Lung (tissue), 12 donors: ENCODE data around the gene CMBL. TPM values are rescaled to one million over a fixed set of nuclear protein-coding genes. Genes with fewer than 3 reads are reported as not detected.
A peak's percentile ranks its signal among the peaks of the same experiment; 100 is the strongest.

Experiments used
- ATAC-seq: fragments of 200-7000 bp; cut with Tn5 transposase; one replicate; pipeline ENCODE4 v1.9.1; 2020; ENCODE audit warnings: moderate number of reproducible peaks; ENCODE audit not compliant: insufficient read depth, low FRiP score
- DNase-seq, 3 donors: peaks; one replicate each; pipeline ENCODE4 v3.0.0-alpha.2; 2013 to 2017
- H3K27ac ChIP-seq, 2 donors: one replicate each; pipeline ENCODE4 v1.5.1; 2013; ENCODE audit warnings: mild to moderate bottlenecking in 2 of 2, moderate library complexity in 2 of 2, control low read depth in 1 of 2, inconsistent platforms in 1 of 2, low read depth in 1 of 2, low read length in 1 of 2
- H3K27me3 ChIP-seq, 3 donors: one replicate each; pipeline ENCODE4 v1.5.1; 2013; ENCODE audit warnings: low read length in 2 of 3; ENCODE audit not compliant: control insufficient read depth in 3 of 3, insufficient read depth in 3 of 3
- H3K36me3 ChIP-seq, 4 donors: one replicate each; pipeline ENCODE4 v1.5.1; 2013; ENCODE audit warnings: low read length in 4 of 4, mild to moderate bottlenecking in 1 of 4, moderate library complexity in 1 of 4; ENCODE audit not compliant: control insufficient read depth in 4 of 4, insufficient read depth in 4 of 4
- H3K4me1 ChIP-seq, 5 donors: one replicate each; pipeline ENCODE4 v1.5.1; 2013; ENCODE audit warnings: low read length in 5 of 5, mild to moderate bottlenecking in 2 of 5, moderate library complexity in 1 of 5; ENCODE audit not compliant: control insufficient read depth in 5 of 5, insufficient read depth in 5 of 5
- H3K4me3 ChIP-seq: one replicate; pipeline ENCODE4 v1.5.1; 2013; ENCODE audit warnings: mild to moderate bottlenecking, control low read depth, moderate library complexity
- H3K9ac ChIP-seq, 2 donors: one replicate each; pipeline ENCODE4 v1.5.1; 2013; ENCODE audit warnings: low read length in 2 of 2, control low read depth in 1 of 2; ENCODE audit not compliant: insufficient read depth in 1 of 2
- H3K9me3 ChIP-seq, 4 donors: one replicate each; pipeline ENCODE4 v1.5.1; 2013; ENCODE audit warnings: low read length in 3 of 4, mild to moderate bottlenecking in 1 of 4, moderate library complexity in 1 of 4; ENCODE audit not compliant: control insufficient read depth in 4 of 4, insufficient read depth in 3 of 4
- WGBS, 2 donors: extraction: QIAGEN DNeasy Blood & Tissue Kit; methylation state at CpG; one replicate each; pipeline ENCODE4 v1.1.7; 2013; 5-methylcytosine and 5-hydroxymethylcytosine counted together
- polyA plus RNA-seq, 2 donors: library from polyadenylated mRNA; stranded (reverse); fragments of 200-250 nt; gene quantifications; one replicate each; pipeline ENCODE4 v1.2.1, GENCODE V29; 2013
- total RNA-seq, 2 donors: library from RNA; depleted of rRNA in 1 of 2; stranded (reverse); fragments of >200 nt in 1 of 2; gene quantifications; one replicate each; pipeline ENCODE4 v1.2.1, GENCODE V29; 2014 to 2021
- TF ChIP-seq, protein P1 (sequence below): IDR thresholded peaks from 2 replicates; pipeline ENCODE4 v1.5.1; 2012; ENCODE audit warnings: mild to moderate bottlenecking; ENCODE audit errors: control extremely low read depth, extremely low read depth
- donor health status: control.
- donor health status: control.
- donor health status: Bipolar disorder and iron deficiency.
- donor health status: healthy.
- donor health status: DM: yes; HTN: yes; CAD: no.

The CMBL gene
- total and polyA plus RNA-seq, 4 donors, result 8.1 to 15.9 (median 12.9) TPM

DNA sequence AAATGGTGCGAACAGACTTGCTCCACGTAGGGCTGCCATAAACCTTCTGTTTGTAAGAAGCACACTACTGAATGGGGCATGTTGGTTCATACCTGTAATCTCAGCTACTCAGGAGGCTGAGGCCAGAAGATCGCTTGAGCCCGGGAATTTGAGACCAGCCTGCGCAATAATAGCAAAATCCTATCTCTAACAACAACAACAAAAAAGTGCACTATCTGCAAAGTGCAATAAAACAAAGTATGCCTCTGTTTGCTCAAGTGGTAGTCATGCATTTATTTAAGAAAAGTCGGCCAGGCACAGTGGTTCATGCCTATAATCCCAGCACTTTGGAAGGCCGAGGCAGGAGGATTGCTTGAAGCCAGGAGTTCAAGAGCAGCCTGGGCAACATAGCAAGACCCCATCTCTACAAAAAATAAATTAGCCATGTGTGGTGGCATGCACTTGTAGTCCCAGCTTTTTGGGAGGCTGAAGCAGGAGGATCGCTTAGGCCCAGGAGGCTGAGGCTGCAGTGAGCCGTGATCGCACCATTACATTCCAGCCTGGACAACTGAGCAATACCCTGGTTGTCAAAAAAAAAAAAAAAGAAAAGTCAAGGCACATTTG, 63.3 kb downstream of the CMBL start:
- H3K4me3 ChIP-seq, result no peak overlapping the region
- WGBS, 2 donors, result 94 to 95% methylated on average over 10 of the region's 10 CpGs
- no peaks in the 10 kb centered on the region for H3K9me3 ChIP-seq
- no peak overlapping the region for H3K9ac ChIP-seq
- DNase-seq (no peak), ATAC-seq (no peak)
- peaks cover 0 to 10% (median 0%) of the 10 kb centered on the region in 5 donors for H3K4me1 ChIP-seq
- H3K27ac ChIP-seq, result no peak overlapping the region
- no peaks in the 10 kb centered on the region for H3K27me3 ChIP-seq
- TF ChIP-seq, protein P1, sequence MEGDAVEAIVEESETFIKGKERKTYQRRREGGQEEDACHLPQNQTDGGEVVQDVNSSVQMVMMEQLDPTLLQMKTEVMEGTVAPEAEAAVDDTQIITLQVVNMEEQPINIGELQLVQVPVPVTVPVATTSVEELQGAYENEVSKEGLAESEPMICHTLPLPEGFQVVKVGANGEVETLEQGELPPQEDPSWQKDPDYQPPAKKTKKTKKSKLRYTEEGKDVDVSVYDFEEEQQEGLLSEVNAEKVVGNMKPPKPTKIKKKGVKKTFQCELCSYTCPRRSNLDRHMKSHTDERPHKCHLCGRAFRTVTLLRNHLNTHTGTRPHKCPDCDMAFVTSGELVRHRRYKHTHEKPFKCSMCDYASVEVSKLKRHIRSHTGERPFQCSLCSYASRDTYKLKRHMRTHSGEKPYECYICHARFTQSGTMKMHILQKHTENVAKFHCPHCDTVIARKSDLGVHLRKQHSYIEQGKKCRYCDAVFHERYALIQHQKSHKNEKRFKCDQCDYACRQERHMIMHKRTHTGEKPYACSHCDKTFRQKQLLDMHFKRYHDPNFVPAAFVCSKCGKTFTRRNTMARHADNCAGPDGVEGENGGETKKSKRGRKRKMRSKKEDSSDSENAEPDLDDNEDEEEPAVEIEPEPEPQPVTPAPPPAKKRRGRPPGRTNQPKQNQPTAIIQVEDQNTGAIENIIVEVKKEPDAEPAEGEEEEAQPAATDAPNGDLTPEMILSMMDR, result no peak
- no peaks in the 10 kb centered on the region for H3K36me3 ChIP-seq

DNA sequence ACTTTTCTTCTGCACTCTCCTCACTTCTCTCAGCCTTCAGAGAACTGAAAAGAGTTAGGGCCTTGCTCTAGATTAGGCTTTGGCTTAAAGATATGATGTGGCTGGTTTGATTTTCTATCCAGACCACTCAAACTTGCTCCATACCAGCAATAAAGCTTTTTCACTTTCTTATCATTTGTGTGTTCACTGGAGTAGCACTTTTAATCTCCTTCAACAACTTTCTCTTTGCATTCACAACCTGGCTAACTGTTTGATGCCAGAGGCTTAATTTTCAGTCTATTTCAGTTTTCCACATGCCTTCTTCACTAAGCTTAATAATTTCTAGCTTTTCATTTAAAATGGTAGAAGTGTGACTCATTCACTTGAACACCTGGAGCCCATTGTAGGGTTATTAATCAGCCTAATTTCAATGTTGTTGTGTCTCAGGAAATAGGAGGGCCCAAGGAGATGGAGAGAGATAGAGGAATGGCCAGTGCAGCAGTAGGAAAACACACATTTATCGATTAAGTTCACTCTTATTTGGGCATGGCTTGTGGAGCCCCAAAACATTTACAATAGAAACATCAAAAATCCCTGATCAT, 64.0 kb downstream of the CMBL start:
- peaks cover 0 to 7% (median 0%) of the 10 kb centered on the region in 5 donors for H3K4me1 ChIP-seq
- no peak overlapping the region for H3K27ac ChIP-seq
- H3K27me3 ChIP-seq, result no peaks in the 10 kb centered on the region
- no peak overlapping the region for H3K4me3 ChIP-seq
- WGBS, 2 donors, result 76 to 78% methylated on average over 1 of the region's 1 CpG
- no peak overlapping the region for H3K9ac ChIP-seq
- no peaks in the 10 kb centered on the region for H3K36me3 ChIP-seq
- H3K9me3 ChIP-seq, result no peaks in the 10 kb centered on the region
- DNase-seq (peak in 1 of 3 donors; percentile 48), ATAC-seq (no peak)
- TF ChIP-seq, protein P1, result no peak

DNA sequence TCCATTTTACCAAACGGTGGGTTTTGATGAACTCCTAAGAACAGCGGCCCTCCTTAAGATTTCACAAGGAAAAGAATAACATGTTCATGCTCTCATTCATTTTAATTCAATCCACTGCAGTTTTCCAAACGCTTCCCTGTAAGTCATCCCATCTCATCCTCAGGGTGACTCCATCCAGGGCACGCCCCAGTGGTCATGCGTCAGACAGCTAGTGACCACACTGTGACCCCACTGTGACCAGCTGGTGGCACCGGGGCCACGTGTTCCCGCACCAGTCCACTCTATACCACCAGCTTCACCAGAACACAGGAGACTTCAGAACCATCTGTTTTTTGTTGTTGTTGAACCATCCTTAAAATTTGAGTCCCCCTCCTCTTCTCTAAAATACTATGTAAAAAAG, 72.4 kb downstream of the CMBL start:
- Histone ChIP-seq H3K9ac (no peak overlapping the region), H3K9me3 (no peaks in the 10 kb centered on the region), H3K27ac (no peak overlapping the region), H3K4me1 (no peaks in the 10 kb centered on the region), H3K36me3 (peaks cover 0 to 9% (median 5%) of the 10 kb centered on the region in 4 donors), H3K27me3 (no peaks in the 10 kb centered on the region), H3K4me3 (no peak overlapping the region)
- 89 to 94% methylated on average over 8 of the region's 8 CpGs for WGBS, 2 donors
- ATAC-seq (no peak), DNase-seq (no peak)
- TF ChIP-seq, protein P1, result no peak
